C4-2B (cell line): ENCODE results near the gene MSMO1.

Source experiments
- H3K27ac ChIP-seq: fragments of 450-650 bp; 2 replicates; pipeline ENCODE4 v1.5.1; 2017
- ZFX ChIP-seq: fragments of 450-650 bp; IDR thresholded peaks from 2 replicates; pipeline ENCODE4 v1.6.1; 2017
- TF ChIP-seq, protein P1 (sequence below): fragments of 450-650 bp; conservative IDR thresholded peaks from 2 replicates; pipeline ENCODE4 v1.5.1; 2017; ENCODE audit warnings: mild to moderate bottlenecking

MSMO1 gene

GRCh38 chr4:165383591-165384073 is 56.2 kb downstream of the MSMO1 start:
- TF ChIP-seq, protein P1, sequence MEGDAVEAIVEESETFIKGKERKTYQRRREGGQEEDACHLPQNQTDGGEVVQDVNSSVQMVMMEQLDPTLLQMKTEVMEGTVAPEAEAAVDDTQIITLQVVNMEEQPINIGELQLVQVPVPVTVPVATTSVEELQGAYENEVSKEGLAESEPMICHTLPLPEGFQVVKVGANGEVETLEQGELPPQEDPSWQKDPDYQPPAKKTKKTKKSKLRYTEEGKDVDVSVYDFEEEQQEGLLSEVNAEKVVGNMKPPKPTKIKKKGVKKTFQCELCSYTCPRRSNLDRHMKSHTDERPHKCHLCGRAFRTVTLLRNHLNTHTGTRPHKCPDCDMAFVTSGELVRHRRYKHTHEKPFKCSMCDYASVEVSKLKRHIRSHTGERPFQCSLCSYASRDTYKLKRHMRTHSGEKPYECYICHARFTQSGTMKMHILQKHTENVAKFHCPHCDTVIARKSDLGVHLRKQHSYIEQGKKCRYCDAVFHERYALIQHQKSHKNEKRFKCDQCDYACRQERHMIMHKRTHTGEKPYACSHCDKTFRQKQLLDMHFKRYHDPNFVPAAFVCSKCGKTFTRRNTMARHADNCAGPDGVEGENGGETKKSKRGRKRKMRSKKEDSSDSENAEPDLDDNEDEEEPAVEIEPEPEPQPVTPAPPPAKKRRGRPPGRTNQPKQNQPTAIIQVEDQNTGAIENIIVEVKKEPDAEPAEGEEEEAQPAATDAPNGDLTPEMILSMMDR: no peak
- no peak for TF ChIP-seq ZFX

GRCh38 chr4:165384186-165384585 is 56.7 kb downstream of the MSMO1 start:
- no peak overlapping the region for H3K27ac ChIP-seq
- TF ChIP-seq, protein P1: no peak
- no peak for TF ChIP-seq ZFX

More at GRCh38 chr4:165383591-165384073, 56.2 kb downstream of the MSMO1 start:
- H3K27ac ChIP-seq: no peak overlapping the region

- TF ChIP-seq, protein P1: no peak
- no peak for TF ChIP-seq ZFX
- H3K27ac ChIP-seq: no peak overlapping the region
Observed at GRCh38 chr4:165384598-165384997, 57.1 kb downstream of the MSMO1 start.

DNA sequence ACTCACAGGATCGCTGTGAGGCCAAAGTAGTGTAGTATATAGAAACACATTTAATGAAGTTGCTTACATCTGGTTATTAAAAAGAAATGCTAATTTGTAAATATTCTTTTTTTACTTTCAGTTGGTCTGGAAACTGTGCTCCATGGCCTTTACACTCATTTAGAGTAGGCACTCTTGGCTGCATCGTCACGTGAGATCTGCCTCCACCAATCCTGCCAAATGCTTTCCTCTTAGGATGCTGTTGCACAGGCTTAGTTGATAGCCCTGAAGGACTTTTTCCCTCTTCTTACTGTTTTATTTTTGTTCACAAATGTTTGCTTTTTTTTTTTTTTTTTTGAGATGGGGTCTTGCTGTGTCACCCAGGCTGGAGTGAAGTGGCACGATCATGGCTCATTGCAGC is 57.7 kb downstream of the MSMO1 start:
- TF ChIP-seq, protein P1: no peak
- TF ChIP-seq ZFX: no peak
- no peak overlapping the region for H3K27ac ChIP-seq

DNA sequence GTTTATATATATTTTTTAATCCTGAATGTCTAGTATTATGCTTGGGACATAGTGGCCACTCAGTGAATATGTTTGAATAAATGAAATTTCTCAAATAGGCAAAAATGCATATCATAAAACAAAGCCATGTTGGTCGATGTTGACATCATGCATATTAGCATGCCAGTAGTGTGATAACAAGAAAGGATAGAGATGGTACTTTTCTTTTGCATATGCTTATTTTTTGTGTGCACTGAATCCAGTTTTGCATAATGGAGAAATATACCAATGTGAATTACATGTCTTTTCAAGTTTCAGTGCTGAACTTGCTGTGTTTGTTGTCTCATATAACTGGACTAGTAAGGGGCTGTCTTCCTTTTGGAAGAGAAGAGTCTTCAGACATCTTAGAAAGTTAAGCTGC is 58.9 kb downstream of the MSMO1 start:
- H3K27ac ChIP-seq: no peak overlapping the region
- TF ChIP-seq ZFX: no peak
- TF ChIP-seq, protein P1: no peak

DNA sequence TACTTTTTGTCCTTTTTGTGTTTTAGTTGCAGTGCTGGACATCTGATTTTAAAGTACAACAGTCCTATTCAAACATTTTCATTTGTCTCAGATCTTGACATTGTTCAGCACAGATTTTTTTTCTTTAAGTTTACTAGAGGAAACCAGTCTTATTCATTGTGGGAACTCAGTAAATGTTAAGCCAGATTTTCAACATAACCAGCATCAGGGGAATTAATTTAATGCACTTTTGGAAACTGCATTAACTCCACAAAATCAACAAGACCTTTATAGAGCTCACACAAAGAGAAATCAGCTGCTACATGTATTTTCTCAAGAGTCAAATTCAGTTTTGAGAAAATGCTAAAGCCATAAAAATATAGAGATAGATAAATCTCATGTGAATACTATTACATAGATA is 61.3 kb downstream of the MSMO1 start:
- H3K27ac ChIP-seq: no peak overlapping the region

More for the DNA sequence above, 61.3 kb downstream of the MSMO1 start:
- no peak for TF ChIP-seq ZFX
- TF ChIP-seq, protein P1: no peak
